Measurements from ENCODE around the gene CMTM6.

The CMTM6 gene

GRCh38 chr3:32438596-32439344 lies 63.9 kb downstream of the CMTM6 start:
- DNase-seq (ENCODE audit: low spot score): peak; percentile 84
- in situ Hi-C loops (cut with MboI; ENCODE audit: low pct_unique_long_range_greater_than_20kb, low sequenced_read_pairs, unreplicated experiment): no loop called here
- no peak for TF ChIP-seq CTCF (IDR thresholded peaks at IDR 0.05; ENCODE audit: extremely low read depth, insufficient read depth, missing control alignments)

GRCh38 chr3:32437896-32438295 lies 64.8 kb downstream of the CMTM6 start:
- DNase-seq (ENCODE audit: low spot score): no peak
- in situ Hi-C loops (cut with MboI; ENCODE audit: low pct_unique_long_range_greater_than_20kb, low sequenced_read_pairs, unreplicated experiment): no loop called here

GRCh38 chr3:32436816-32437189 lies 65.8 kb downstream of the CMTM6 start:
- in situ Hi-C loops (cut with MboI; ENCODE audit: low pct_unique_long_range_greater_than_20kb, low sequenced_read_pairs, unreplicated experiment): no loop called here
- no peak for DNase-seq (ENCODE audit: low spot score)
- no peak for TF ChIP-seq CTCF (IDR thresholded peaks at IDR 0.05; ENCODE audit: extremely low read depth, insufficient read depth, missing control alignments)

More at GRCh38 chr3:32437896-32438295, 64.8 kb downstream of the CMTM6 start:
- no peak for TF ChIP-seq CTCF (IDR thresholded peaks at IDR 0.05; ENCODE audit: extremely low read depth, insufficient read depth, missing control alignments)

- in situ Hi-C loops (cut with MboI; ENCODE audit: low pct_unique_long_range_greater_than_20kb, low sequenced_read_pairs, unreplicated experiment): no loop called here
- peak; percentile 24 for TF ChIP-seq CTCF (IDR thresholded peaks at IDR 0.05; ENCODE audit: extremely low read depth, insufficient read depth, missing control alignments)
- DNase-seq (ENCODE audit: low spot score): no peak
These were observed 66.5 kb downstream of the CMTM6 start for GRCh38 chr3:32435911-32436815.

- TF ChIP-seq CTCF (IDR thresholded peaks at IDR 0.05; ENCODE audit: extremely low read depth, insufficient read depth, missing control alignments): no peak
- in situ Hi-C loops (cut with MboI; ENCODE audit: low pct_unique_long_range_greater_than_20kb, low sequenced_read_pairs, unreplicated experiment): no loop called here
- no peak for DNase-seq (ENCODE audit: low spot score)
These were observed 68.4 kb downstream of the CMTM6 start for GRCh38 chr3:32434206-32434605.

GRCh38 chr3:32432711-32433530 lies 69.7 kb downstream of the CMTM6 start:
- TF ChIP-seq CTCF (IDR thresholded peaks at IDR 0.05; ENCODE audit: extremely low read depth, insufficient read depth, missing control alignments): no peak
- in situ Hi-C loops (cut with MboI; ENCODE audit: low pct_unique_long_range_greater_than_20kb, low sequenced_read_pairs, unreplicated experiment): no loop called here
- DNase-seq (ENCODE audit: low spot score): peak; percentile 43

Data from GM13977 (cell line).